ENCODE measurements around the gene MYADML2. TPM values are rescaled to one million over a fixed set of nuclear protein-coding genes. Genes with fewer than 3 reads are reported as not detected.
A peak's percentile ranks its signal among the peaks of the same experiment; 100 is the strongest.
"Not testable (repeated sequence)": the region's sequence is repeated elsewhere in the genome, so short reads cannot be mapped to it uniquely, and the experiment has no call there.

MYADML2 gene
- total RNA-seq, 1 donor from 2014 or later, result 1.3 TPM

- DNase-seq (ENCODE audit: low read depth), result peak; percentile 89
Observed at GRCh38 chr17:81926451-81927151, 20.4 kb downstream of the MYADML2 start.

- DNase-seq (ENCODE audit: low read depth), result no peak
Observed at GRCh38 chr17:81925860-81926450, 21.1 kb downstream of the MYADML2 start.

GRCh38 chr17:81924557-81925532 lies 22.2 kb downstream of the MYADML2 start:
- no peak for DNase-seq (ENCODE audit: low read depth)

GRCh38 chr17:81923302-81924260 lies 23.5 kb downstream of the MYADML2 start:
- DNase-seq (ENCODE audit: low read depth), result peak; percentile 91

- DNase-seq (ENCODE audit: low read depth), result no peak
Observed at GRCh38 chr17:81922566-81923301, 24.3 kb downstream of the MYADML2 start.

GRCh38 chr17:81921996-81922565 lies 25.0 kb downstream of the MYADML2 start:
- DNase-seq (ENCODE audit: low read depth), result no peak

- DNase-seq (ENCODE audit: low read depth), result no peak
Observed at GRCh38 chr17:81921537-81921862, 25.5 kb downstream of the MYADML2 start.

- DNase-seq (ENCODE audit: low read depth), result no peak
Observed at GRCh38 chr17:81920612-81921536, 26.2 kb downstream of the MYADML2 start.

GRCh38 chr17:81918832-81919545 lies 28.0 kb downstream of the MYADML2 start:
- no peak for DNase-seq (ENCODE audit: low read depth)

GRCh38 chr17:81918333-81918669 lies 28.7 kb downstream of the MYADML2 start:
- DNase-seq (ENCODE audit: low read depth), result not testable (repeated sequence)

GRCh38 chr17:81917565-81918332 lies 29.3 kb downstream of the MYADML2 start, which contains the start of gene SIRT7:
Gene SIRT7 (minus strand): TSS chr17:81918176. CDS start chr17:81918131, 45 bp downstream.
- DNase-seq (ENCODE audit: low read depth), result peak; percentile 77

GRCh38 chr17:81916234-81917001 lies 30.6 kb downstream of the MYADML2 start:
- DNase-seq (ENCODE audit: low read depth), result peak; percentile 68

- no peak for DNase-seq (ENCODE audit: low read depth)
Observed at GRCh38 chr17:81915331-81915730, 31.7 kb downstream of the MYADML2 start.

GRCh38 chr17:81914103-81914850 lies 32.8 kb downstream of the MYADML2 start:
- DNase-seq (ENCODE audit: low read depth), result no peak

GRCh38 chr17:81913394-81914102 lies 33.5 kb downstream of the MYADML2 start:
- DNase-seq (ENCODE audit: low read depth), result no peak
